HT-29 (cell line): ENCODE measurements around the gene TK2. TPM values are rescaled to one million over a fixed set of nuclear protein-coding genes. Genes with fewer than 3 reads are reported as not detected.

Source experiments
- DNase-seq: peaks from one replicate; pipeline ENCODE4 v3.0.0-alpha.2; 2015; ENCODE audit warnings: low spot score
- total RNA-seq: library from RNA; depleted of rRNA; stranded (reverse); fragments of >200 nt; shearing (Covaris generic); gene quantifications from 2 replicates; pipeline ENCODE4 v1.2.3, GENCODE V29; 2014

TK2 gene
- total RNA-seq, 1 experiment from 2014 or later, result 7.7 TPM

GRCh38 chr16:66484453-66485213 is 65.3 kb downstream of the TK2 start:
- DNase-seq, result no peak

- DNase-seq, result peak; percentile 75
These were observed 66.1 kb downstream of the TK2 start for GRCh38 chr16:66483689-66484452.

DNA sequence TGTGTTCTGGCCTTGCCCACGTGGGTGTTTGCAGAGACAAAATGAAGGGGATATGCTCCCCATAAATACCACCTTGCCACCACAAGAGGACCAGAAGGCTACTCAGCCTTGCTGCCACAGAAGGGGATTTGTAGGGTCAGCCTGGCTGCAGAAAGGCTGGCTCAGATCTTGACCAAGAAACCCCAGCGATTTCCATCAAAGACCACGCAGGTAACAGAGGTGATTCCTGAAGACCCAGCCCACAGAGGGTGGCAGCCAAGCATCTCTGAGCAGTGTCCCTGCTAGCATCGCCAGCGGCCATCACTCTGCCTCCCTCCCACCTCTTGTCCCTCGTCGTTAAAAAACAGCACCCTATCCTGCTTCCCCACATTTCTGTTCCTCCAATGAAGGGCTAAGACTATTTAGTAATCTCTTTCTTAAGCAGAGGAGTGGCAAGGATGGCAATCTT is 68.0 kb downstream of the TK2 start:
- no peak for DNase-seq

GRCh38 chr16:66481081-66481942 is 68.6 kb downstream of the TK2 start:
- no peak for DNase-seq

- peak; percentile 22 for DNase-seq
These were observed 69.4 kb downstream of the TK2 start for GRCh38 chr16:66480265-66481080.

DNA sequence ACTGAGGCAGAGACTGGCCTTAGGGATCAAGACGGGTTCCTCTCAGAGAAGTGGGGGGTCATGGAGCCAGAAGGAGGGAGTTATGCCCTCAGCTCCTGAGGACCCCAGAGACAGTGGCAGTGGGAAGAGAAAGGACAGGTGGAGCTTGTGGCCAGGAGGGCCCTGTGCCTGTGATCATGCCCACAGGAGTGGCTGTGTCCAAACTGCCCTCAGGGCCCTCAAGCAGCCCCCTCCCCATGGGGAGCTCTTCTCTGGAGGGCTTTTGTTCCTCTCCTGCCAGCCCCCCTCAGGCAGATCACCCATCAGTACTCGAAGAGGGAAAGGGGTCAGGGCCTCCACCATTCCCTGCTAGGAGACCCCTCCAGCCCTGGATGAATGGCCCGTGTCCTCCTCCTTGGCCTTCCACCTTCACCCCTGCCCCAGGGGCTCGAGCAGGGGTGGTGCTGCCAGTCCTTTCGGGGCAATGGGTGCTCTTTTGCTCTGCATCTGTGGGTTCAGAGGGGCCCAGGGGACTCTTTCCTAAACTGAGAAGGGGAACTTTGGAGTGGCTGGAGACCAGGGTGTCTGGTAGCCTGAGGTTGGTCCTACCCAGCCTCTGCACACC is 70.2 kb downstream of the TK2 start:
- DNase-seq, result no peak

- DNase-seq, result peak; percentile 78
These were observed 71.0 kb downstream of the TK2 start for GRCh38 chr16:66478733-66479511.

GRCh38 chr16:66477028-66477515 is 72.8 kb downstream of the TK2 start:
- DNase-seq, result no peak

GRCh38 chr16:66476328-66477027 is 73.4 kb downstream of the TK2 start:
- peak; percentile 22 for DNase-seq

DNA sequence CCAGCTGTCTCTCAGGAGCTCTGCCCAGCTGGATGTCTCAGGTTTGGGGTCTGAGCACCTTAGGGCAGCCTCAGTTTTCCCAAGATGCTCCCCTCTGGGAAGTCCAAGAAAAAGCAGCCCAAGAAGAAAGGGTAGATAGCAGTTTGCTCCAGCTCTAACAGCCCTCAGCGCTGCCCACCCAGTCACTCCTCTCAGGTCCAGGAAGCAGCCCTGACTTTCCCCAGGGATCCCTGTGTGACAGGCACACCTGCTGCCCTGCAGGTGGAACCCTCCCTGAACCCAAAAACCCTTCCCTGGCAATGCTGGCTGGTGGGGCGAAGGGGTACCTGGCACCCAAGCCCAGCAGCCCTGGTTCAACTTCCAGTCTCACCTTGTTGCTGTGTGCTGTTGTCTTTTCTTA is 74.7 kb downstream of the TK2 start:
- no peak for DNase-seq

GRCh38 chr16:66474750-66475199 is 75.1 kb downstream of the TK2 start:
- peak; percentile 9 for DNase-seq

GRCh38 chr16:66473654-66474519 is 76.0 kb downstream of the TK2 start:
- no peak for DNase-seq

DNA sequence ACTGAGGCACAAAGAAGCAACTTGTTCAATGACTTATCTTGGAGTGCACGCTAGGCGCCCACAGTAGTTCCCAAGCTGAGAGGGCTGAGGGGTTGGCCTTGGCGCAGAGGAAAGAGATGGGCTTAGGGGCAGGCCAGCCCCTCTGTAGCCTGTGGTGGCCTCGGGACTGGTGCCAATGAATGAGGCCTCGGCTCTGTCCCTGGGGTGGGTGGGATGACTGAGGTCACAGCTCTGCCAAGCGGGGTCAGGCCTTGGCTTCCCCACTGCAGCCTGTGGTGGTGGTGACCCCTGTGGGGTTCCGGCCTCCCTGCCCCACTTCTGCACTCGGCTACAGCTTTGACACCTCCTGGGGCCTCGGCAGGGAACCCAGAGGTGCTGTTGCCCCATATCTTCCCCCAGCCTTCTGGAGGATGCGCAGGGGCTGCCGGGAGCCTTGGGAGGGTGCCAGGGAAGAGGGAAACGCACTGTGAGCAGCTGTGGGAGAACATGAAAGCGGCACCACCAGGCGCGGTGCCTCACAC is 76.8 kb downstream of the TK2 start:
- no peak for DNase-seq

DNA sequence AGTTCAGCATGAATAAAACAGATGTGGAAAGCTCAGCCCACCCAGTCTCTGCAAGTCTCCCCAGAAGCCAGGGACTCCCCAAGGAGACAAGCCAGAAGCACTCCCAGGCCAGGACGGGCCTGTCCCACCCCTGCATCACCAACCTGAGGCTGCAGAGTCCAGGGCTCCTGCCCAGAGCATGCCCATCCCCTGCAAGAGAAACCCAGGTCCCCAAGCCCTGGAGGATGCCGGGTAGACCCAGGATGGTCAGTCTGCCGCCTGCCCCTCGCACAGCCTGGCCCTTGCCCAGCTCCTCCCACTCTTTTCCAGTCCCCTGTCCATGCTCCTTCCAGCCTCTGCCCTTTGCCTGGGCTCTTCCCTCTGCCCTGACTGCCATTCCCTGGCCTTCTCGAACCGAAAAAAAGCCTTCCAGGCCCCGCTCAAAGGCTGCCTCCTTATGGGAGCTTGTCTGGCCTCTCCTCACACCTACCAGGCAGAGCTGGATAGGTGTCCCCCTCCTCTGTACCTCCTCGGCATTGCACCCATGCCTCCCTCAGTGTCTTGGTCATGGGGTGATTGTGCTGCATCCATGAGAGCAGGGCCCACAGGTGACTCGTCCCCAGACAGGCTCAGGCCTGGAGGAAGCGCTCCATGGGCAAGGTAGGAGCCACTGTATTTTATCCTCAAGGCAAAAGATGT is 78.1 kb downstream of the TK2 start:
- no peak for DNase-seq

GRCh38 chr16:66471264-66471663 is 78.7 kb downstream of the TK2 start:
- no peak for DNase-seq

GRCh38 chr16:66470556-66470955 is 79.4 kb downstream of the TK2 start:
- DNase-seq, result no peak

DNA sequence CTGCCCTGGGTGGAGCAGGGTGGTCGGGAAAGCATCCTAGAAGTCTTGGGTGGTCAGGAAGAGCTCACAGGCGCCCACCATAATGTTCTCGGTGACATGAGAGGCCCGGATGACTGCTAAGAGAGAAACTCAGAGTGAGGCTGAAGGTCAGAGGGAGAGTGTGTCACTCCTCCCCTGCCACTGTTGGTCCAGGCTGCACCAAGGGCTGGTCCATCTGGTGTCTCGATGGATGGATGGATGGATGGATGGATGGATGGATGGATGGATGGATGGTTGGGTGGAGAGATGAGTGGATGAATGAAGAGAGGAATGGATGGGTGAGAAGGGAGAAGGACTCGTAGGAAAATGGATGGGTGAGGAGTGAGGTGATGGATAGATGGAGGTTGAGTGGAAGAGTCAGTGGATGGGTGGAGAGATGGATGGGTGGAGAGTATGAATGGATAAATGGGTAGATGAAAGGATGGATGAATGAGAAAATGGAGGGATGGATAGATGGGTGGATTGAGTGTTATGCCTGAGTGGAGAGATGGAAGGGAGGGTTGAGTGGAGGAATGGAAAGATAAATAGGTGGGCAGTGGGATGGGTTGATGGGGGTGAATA is 79.9 kb downstream of the TK2 start:
- no peak for DNase-seq
